Natural killer cell (primary cell): ENCODE data around the gene FHDC1. TPM values are rescaled to one million over a fixed set of nuclear protein-coding genes. Genes with fewer than 3 reads are reported as not detected.

Source experiments
- ATAC-seq, 3 donors: fragments of 150-1000 bp in 2 of 3; fragments of 200-7000 bp in 1 of 3; cut with Tn5 transposase; 1 replicate in 1 of 3; 2 replicates in 2 of 3; pipeline ENCODE4 v1.10.0; 2021; ENCODE audit warnings: mild to moderate bottlenecking in 2 of 3, moderate library complexity in 2 of 3
- DNase-seq, 2 donors: peaks; one replicate each; pipeline versions ENCODE4 v3.0.0 to v3.0.0-alpha.2; 2013 to 2021; ENCODE audit warnings: mixed read lengths in 1 of 2
- H3K27ac ChIP-seq: one replicate; pipeline ENCODE4 v1.5.1; 2013; ENCODE audit warnings: mild to moderate bottlenecking, low read length
- H3K27me3 ChIP-seq: one replicate; pipeline ENCODE4 v1.6.1; 2013; ENCODE audit warnings: low read length; ENCODE audit not compliant: control insufficient read depth, insufficient read depth
- H3K36me3 ChIP-seq: one replicate; pipeline ENCODE4 v1.6.1; 2013; ENCODE audit warnings: low read length; ENCODE audit not compliant: control insufficient read depth, insufficient read depth
- H3K4me1 ChIP-seq: one replicate; pipeline ENCODE4 v1.6.1; 2013; ENCODE audit warnings: low read length; ENCODE audit not compliant: control insufficient read depth, insufficient read depth
- H3K4me3 ChIP-seq: one replicate; pipeline ENCODE4 v1.5.1; 2013; ENCODE audit warnings: low read length
- H3K9me3 ChIP-seq: one replicate; pipeline ENCODE4 v1.6.1; 2013; ENCODE audit warnings: low read length; ENCODE audit not compliant: control insufficient read depth, insufficient read depth
- H3K27ac Mint-ChIP-seq, 2 donors: one replicate each; pipeline ENCODE4 v1.8.0; 2022; ENCODE audit warnings: mild to moderate bottlenecking in 2 of 2, mixed read lengths in 2 of 2, moderate library complexity in 1 of 2
- H3K27me3 Mint-ChIP-seq, 2 donors: one replicate each; pipeline ENCODE4 v1.8.0; 2022; ENCODE audit warnings: low read depth in 2 of 2, mixed read lengths in 2 of 2
- H3K36me3 Mint-ChIP-seq: one replicate; pipeline ENCODE4 v1.8.0; 2022; ENCODE audit warnings: mixed read lengths
- H3K4me1 Mint-ChIP-seq, 2 donors: one replicate each; pipeline ENCODE4 v1.8.0; 2022; ENCODE audit warnings: mixed read lengths in 2 of 2
- H3K4me3 Mint-ChIP-seq: one replicate; pipeline ENCODE4 v1.8.0; 2022; ENCODE audit warnings: mild to moderate bottlenecking, moderate library complexity, mixed read lengths
- H3K9me3 Mint-ChIP-seq, 2 donors: one replicate each; pipeline ENCODE4 v1.8.0; 2022; ENCODE audit warnings: mixed read lengths in 2 of 2
- CTCF ChIP-seq: fragments of 200-600 bp; IDR thresholded peaks from one replicate; pipeline ENCODE4 v1.8.0; 2022; ENCODE audit warnings: antibody characterized with exemption
- WGBS: methylation state at CpG from one replicate; pipeline ENCODE4 v1.1.7; 2013; ENCODE audit warnings: missing lambda C conversion rate; ENCODE audit not compliant: insufficient coverage; 5-methylcytosine and 5-hydroxymethylcytosine counted together
- intact Hi-C: fragments of 100-400 bp; cut with micrococcal nuclease; formaldehyde crosslinking; loops from one replicate; pipeline ENCODE4 v1.14.2; 2022
- total RNA-seq, 4 donors: library from RNA; stranded (reverse); fragments of 120-200 nt in 1 of 4; gene quantifications; one replicate each; pipeline versions ENCODE4 v1.2.3 to v1.2.4, GENCODE V29; 2013 to 2022

FHDC1 gene
- total RNA-seq, 3 donors from 2014 or later (not counting 1 experiment from before 2014, with no cell fraction given): 0.10 to 0.23 (median 0.16) TPM

GRCh38 chr4:152989554-152989970, 53.4 kb downstream of the FHDC1 start:
- WGBS: 78% methylated on average over 3 of the region's 3 CpGs

GRCh38 chr4:152990471-152991131, 54.5 kb downstream of the FHDC1 start:
- TF ChIP-seq CTCF: no peak
- 47% methylated on average over 8 of the region's 8 CpGs for WGBS

More at GRCh38 chr4:152989554-152989970, 53.4 kb downstream of the FHDC1 start:
- Histone ChIP-seq H3K9me3 (no peaks in the 10 kb centered on the region), H3K27ac (no peak overlapping the region), H3K4me1 (no peaks in the 10 kb centered on the region), H3K27me3 (no peaks in the 10 kb centered on the region), H3K36me3 (no peaks in the 10 kb centered on the region), H3K4me3 (no peak overlapping the region)
- ATAC-seq (no peak), DNase-seq (no peak)
- no peak overlapping the region for H3K4me3 Mint-ChIP-seq
- H3K27ac Mint-ChIP-seq: no peak overlapping the region
- no peaks in the 10 kb centered on the region for H3K27me3 Mint-ChIP-seq
- intact Hi-C loops: no loop called here
- H3K9me3 Mint-ChIP-seq: no peaks in the 10 kb centered on the region
- H3K36me3 Mint-ChIP-seq: no peaks in the 10 kb centered on the region
- no peak for TF ChIP-seq CTCF
- H3K4me1 Mint-ChIP-seq: no peaks in the 10 kb centered on the region

GRCh38 chr4:152991398-152991797, 55.3 kb downstream of the FHDC1 start:
- H3K4me1 Mint-ChIP-seq: peaks cover 0 to 4% of the 10 kb centered on the region in 2 donors
- H3K4me3 Mint-ChIP-seq: no peak overlapping the region
- WGBS: no CpG with 5 or more reads among the region's 3 CpGs
- Histone ChIP-seq H3K4me1 (peaks cover 2% of the 10 kb centered on the region), H3K4me3 (no peak overlapping the region), H3K36me3 (no peaks in the 10 kb centered on the region), H3K9me3 (no peaks in the 10 kb centered on the region), H3K27me3 (no peaks in the 10 kb centered on the region), H3K27ac (no peak overlapping the region)
- H3K36me3 Mint-ChIP-seq: no peaks in the 10 kb centered on the region
- H3K27me3 Mint-ChIP-seq: peaks cover 0 to 3% of the 10 kb centered on the region in 2 donors
- ATAC-seq (no peak), DNase-seq (no peak)
- intact Hi-C loops: no loop called here
- TF ChIP-seq CTCF: no peak
- H3K27ac Mint-ChIP-seq: no peak overlapping the region
- H3K9me3 Mint-ChIP-seq: no peaks in the 10 kb centered on the region

More at GRCh38 chr4:152990471-152991131, 54.5 kb downstream of the FHDC1 start:
- no peaks in the 10 kb centered on the region for H3K27me3 Mint-ChIP-seq
- no peaks in the 10 kb centered on the region for H3K4me1 Mint-ChIP-seq
- H3K27me3 ChIP-seq: no peaks in the 10 kb centered on the region
- H3K27ac ChIP-seq: no peak overlapping the region
- no peak overlapping the region for H3K4me3 ChIP-seq
- no peak overlapping the region for H3K4me3 Mint-ChIP-seq
- DNase-seq (no peak), ATAC-seq (no peak)
- H3K36me3 Mint-ChIP-seq: no peaks in the 10 kb centered on the region
- no peaks in the 10 kb centered on the region for H3K4me1 ChIP-seq
- no peaks in the 10 kb centered on the region for H3K9me3 ChIP-seq
- intact Hi-C loops: no loop called here
- H3K36me3 ChIP-seq: no peaks in the 10 kb centered on the region
- H3K9me3 Mint-ChIP-seq: no peaks in the 10 kb centered on the region
- no peak overlapping the region for H3K27ac Mint-ChIP-seq

GRCh38 chr4:152992027-152992426, 55.9 kb downstream of the FHDC1 start:
- Mint-ChIP-seq H3K4me1 (peaks cover 0 to 4% of the 10 kb centered on the region in 2 donors), H3K4me3 (no peak overlapping the region), H3K36me3 (no peaks in the 10 kb centered on the region), H3K27me3 (peaks cover 0 to 6% of the 10 kb centered on the region in 2 donors), H3K27ac (no peak overlapping the region), H3K9me3 (no peaks in the 10 kb centered on the region)
- H3K4me3 ChIP-seq: no peak overlapping the region
- WGBS: 81% methylated on average over 8 of the region's 8 CpGs
- TF ChIP-seq CTCF: no peak
- H3K27ac ChIP-seq: no peak overlapping the region
- ATAC-seq (no peak), DNase-seq (no peak)
- intact Hi-C loops: no loop called here
- no peaks in the 10 kb centered on the region for H3K9me3 ChIP-seq
- H3K27me3 ChIP-seq: no peaks in the 10 kb centered on the region
- peaks cover 6% of the 10 kb centered on the region for H3K4me1 ChIP-seq
- no peaks in the 10 kb centered on the region for H3K36me3 ChIP-seq
